Ovary (tissue), 9 donors: ENCODE measurements around the gene TBCD. TPM values are rescaled to one million over a fixed set of nuclear protein-coding genes. Genes with fewer than 3 reads are reported as not detected.

Source experiments
- DNase-seq, 5 donors: peaks; one replicate each; pipeline ENCODE4 v3.0.0-alpha.2; 2019 to 2020
- H3K27ac ChIP-seq, 2 donors: fragments of 200-600 bp; one replicate each; pipeline versions ENCODE4 v1.5.1 to v1.8.0; 2019 to 2022
- H3K27me3 ChIP-seq: fragments of 200-600 bp; one replicate; pipeline ENCODE4 v1.8.0; 2022
- H3K36me3 ChIP-seq: fragments of 200-600 bp; sonication (generic); one replicate; pipeline ENCODE4 v1.5.1; 2019
- H3K4me1 ChIP-seq: one replicate; pipeline ENCODE4 v1.8.1; 2013; ENCODE audit warnings: mild to moderate bottlenecking, moderate library complexity; ENCODE audit not compliant: insufficient read depth
- H3K4me3 ChIP-seq: fragments of 200-600 bp; sonication (generic); one replicate; pipeline ENCODE4 v1.5.1; 2017
- H3K9me3 ChIP-seq, 2 donors: fragments of 200-600 bp in 1 of 2; sonication (generic) in 1 of 2; one replicate each; pipeline versions ENCODE4 v1.5.1 to v1.8.1; 2013 to 2019; ENCODE audit warnings: mild to moderate bottlenecking in 1 of 2, moderate library complexity in 1 of 2
- CTCF ChIP-seq, 3 donors: fragments of 450-650 bp in 2 of 3; fragments of 200-600 bp in 1 of 3; IDR thresholded peaks; one replicate each; pipeline versions ENCODE4 v1.5.1 to v1.8.0; 2016 to 2022; ENCODE audit warnings: antibody characterized with exemption in 3 of 3, mild to moderate bottlenecking in 1 of 3
- EP300 ChIP-seq: sonication (generic); formaldehyde crosslinking; IDR thresholded peaks from one replicate; pipeline ENCODE4 v1.6.1; 2017; ENCODE audit warnings: antibody characterized with exemption
- POLR2A ChIP-seq: fragments of 450-650 bp; IDR thresholded peaks from one replicate; pipeline ENCODE4 v1.6.1; 2017; ENCODE audit warnings: antibody characterized with exemption, mild to moderate bottlenecking, moderate library complexity
- WGBS, 3 donors: extraction: QIAGEN DNeasy Blood & Tissue Kit in 1 of 3; methylation state at CpG; one replicate each; pipeline versions ENCODE4 v1.1.5 to v1.1.7; 2013 to 2017; 5-methylcytosine and 5-hydroxymethylcytosine counted together
- intact Hi-C, 4 donors: fragments of 100-400 bp; cut with DNase I; formaldehyde crosslinking; loops; one replicate each; pipeline versions ENCODE4 v1.11.0 to v1.15.1; 2022 to 2023
- polyA plus RNA-seq, 2 donors: library from polyadenylated mRNA; stranded (reverse); fragments of 200-250 nt in 1 of 2; fragments of 350-450 nt in 1 of 2; fragmentation: Illumina TruSeq in 1 of 2; extraction: RNeasy Lipid Tissue Mini Kit (QIAGEN cat#74804) in 1 of 2; gene quantifications; one replicate each; pipeline ENCODE4 v1.2.3, GENCODE V29; 2013 to 2014
- total RNA-seq, 7 donors: library from RNA; depleted of rRNA in 2 of 7; stranded (reverse); fragments of >200 nt in 2 of 7; fragmentation: NEBNext Ultra II Directional in 3 of 7; extraction: Animal tissue kit (Norgen Biotek cat#: 25700) in 3 of 7; gene quantifications; one replicate each; pipeline versions ENCODE4 v1.1.0 to v1.2.4, GENCODE V29; 2016 to 2023
- donor health status: DM: no; HTN: no; CAD: no; lungs with moderate emphysema.
- donor health status: DM: no; HTN: no; CAD: no.
- donor health status: Bipolar disorder and iron deficiency.
- donor health status: DM: yes; HTN: yes; CAD: no.
- donor health status: DM: no; HTN: no; CAD: no.
- donor health status: DM: yes; HTN: yes; CAD: no.

TBCD gene
- total and polyA plus RNA-seq, 9 donors = 29.2 to 88.3 (median 59.2) TPM

GRCh38 chr17:82970818-82971590 lies 219.1 kb downstream of the TBCD start:
- Histone ChIP-seq H3K4me3 (no peak overlapping the region), H3K4me1 (no peaks in the 10 kb centered on the region), H3K27me3 (no peaks in the 10 kb centered on the region), H3K27ac (no peak overlapping the region), H3K36me3 (no peaks in the 10 kb centered on the region), H3K9me3 (no peaks in the 10 kb centered on the region)
- WGBS, 3 donors = 88 to 91% (median 90%) methylated on average over 46 of the region's 46 CpGs
- intact Hi-C loops = no loop called here
- TF ChIP-seq CTCF (IDR thresholded peaks at IDR 0.05) (no peak), POLR2A (no peak), EP300 (no peak)
- no peak for DNase-seq

- H3K36me3 ChIP-seq = no peaks in the 10 kb centered on the region
- intact Hi-C loops = no loop called here
- 86 to 92% (median 87%) methylated on average over 17 of the region's 17 CpGs for WGBS, 3 donors
- H3K9me3 ChIP-seq = no peaks in the 10 kb centered on the region
- TF ChIP-seq EP300 = no peak
- no peak for TF ChIP-seq CTCF (IDR thresholded peaks at IDR 0.05)
- no peak for TF ChIP-seq POLR2A
- no peak for DNase-seq
- H3K4me1 ChIP-seq = no peaks in the 10 kb centered on the region
- H3K27me3 ChIP-seq = no peaks in the 10 kb centered on the region
- no peak overlapping the region for H3K4me3 ChIP-seq
- H3K27ac ChIP-seq = no peak overlapping the region
These were observed 221.0 kb downstream of the TBCD start for GRCh38 chr17:82972836-82973372.

- Histone ChIP-seq H3K27me3 (no peaks in the 10 kb centered on the region), H3K9me3 (no peaks in the 10 kb centered on the region), H3K4me3 (no peak overlapping the region), H3K4me1 (no peaks in the 10 kb centered on the region), H3K27ac (no peak overlapping the region), H3K36me3 (no peaks in the 10 kb centered on the region)
- intact Hi-C loops = no loop called here
- DNase-seq = no peak
- TF ChIP-seq CTCF (IDR thresholded peaks at IDR 0.05) = no peak
- no peak for TF ChIP-seq POLR2A
- no peak for TF ChIP-seq EP300
- WGBS, 3 donors = 88 to 93% (median 93%) methylated on average over 31 of the region's 31 CpGs
These were observed 221.7 kb downstream of the TBCD start for GRCh38 chr17:82973456-82974135.

- no peaks in the 10 kb centered on the region for H3K9me3 ChIP-seq
- H3K27me3 ChIP-seq = no peaks in the 10 kb centered on the region
- 76 to 86% (median 86%) methylated on average over 27 to 28 of the region's 28 CpGs for WGBS, 3 donors
- no peak for TF ChIP-seq CTCF (IDR thresholded peaks at IDR 0.05)
- no peak for TF ChIP-seq POLR2A
- TF ChIP-seq EP300 = no peak
- intact Hi-C loops = no loop called here
- no peak for DNase-seq
- no peak overlapping the region for H3K4me3 ChIP-seq
- H3K27ac ChIP-seq = no peak overlapping the region
- no peaks in the 10 kb centered on the region for H3K4me1 ChIP-seq
- H3K36me3 ChIP-seq = no peaks in the 10 kb centered on the region
These were observed 222.5 kb downstream of the TBCD start for GRCh38 chr17:82974136-82974952.
